Panc1 (cell line): Measurements from ENCODE around the gene EED.

Source experiments
- POLR2AphosphoS5 ChIP-seq: IDR thresholded peaks from 2 replicates; pipeline ENCODE4 v1.6.1; 2012; ENCODE audit warnings: mild to moderate bottlenecking, low read depth, low read length, moderate library complexity
- TF ChIP-seq, protein P1 (sequence below): fragments of 450-650 bp; IDR thresholded peaks from 2 replicates; pipeline ENCODE4 v1.5.1; 2017; ENCODE audit warnings: mild to moderate bottlenecking

DNA sequence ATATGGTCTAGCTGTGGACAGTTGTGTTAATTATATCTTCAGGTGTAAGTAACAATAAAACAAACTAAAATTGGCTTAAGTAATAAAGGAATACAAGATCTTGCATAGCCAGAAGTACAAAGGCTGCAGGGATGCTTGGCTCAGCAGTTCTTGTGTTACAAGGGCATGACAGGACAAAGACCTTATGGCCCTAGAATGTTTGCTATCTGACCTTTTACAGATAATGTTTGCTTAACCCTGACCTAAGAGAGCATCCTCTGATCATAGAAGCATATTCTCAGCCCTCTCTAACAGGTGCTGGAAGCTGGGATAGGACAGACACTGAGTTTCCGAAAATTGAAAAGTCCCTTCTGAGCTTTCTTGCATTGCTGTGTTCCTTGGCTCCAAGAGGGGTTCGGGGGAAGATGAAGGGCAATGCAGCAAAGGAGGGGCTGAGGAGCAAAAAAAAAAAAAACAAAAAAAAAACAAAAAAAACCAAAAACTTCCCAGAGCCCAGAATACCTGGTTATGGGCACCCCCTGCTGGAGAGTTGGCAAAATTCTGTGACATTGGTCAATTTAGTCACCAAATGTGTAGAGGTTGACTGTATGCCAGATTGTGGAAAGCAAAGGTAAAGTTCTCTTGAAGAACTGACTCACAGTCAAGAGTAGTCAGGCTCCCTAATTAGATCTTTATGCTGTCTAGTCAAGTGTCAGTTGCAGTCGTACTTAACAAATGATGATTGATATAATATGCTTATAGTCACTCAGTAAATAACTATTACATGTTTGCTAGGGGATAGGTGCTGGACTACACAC is 47.1 kb downstream of the EED start:
- TF ChIP-seq, protein P1, sequence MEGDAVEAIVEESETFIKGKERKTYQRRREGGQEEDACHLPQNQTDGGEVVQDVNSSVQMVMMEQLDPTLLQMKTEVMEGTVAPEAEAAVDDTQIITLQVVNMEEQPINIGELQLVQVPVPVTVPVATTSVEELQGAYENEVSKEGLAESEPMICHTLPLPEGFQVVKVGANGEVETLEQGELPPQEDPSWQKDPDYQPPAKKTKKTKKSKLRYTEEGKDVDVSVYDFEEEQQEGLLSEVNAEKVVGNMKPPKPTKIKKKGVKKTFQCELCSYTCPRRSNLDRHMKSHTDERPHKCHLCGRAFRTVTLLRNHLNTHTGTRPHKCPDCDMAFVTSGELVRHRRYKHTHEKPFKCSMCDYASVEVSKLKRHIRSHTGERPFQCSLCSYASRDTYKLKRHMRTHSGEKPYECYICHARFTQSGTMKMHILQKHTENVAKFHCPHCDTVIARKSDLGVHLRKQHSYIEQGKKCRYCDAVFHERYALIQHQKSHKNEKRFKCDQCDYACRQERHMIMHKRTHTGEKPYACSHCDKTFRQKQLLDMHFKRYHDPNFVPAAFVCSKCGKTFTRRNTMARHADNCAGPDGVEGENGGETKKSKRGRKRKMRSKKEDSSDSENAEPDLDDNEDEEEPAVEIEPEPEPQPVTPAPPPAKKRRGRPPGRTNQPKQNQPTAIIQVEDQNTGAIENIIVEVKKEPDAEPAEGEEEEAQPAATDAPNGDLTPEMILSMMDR = peak; percentile 91
- TF ChIP-seq POLR2AphosphoS5 = no peak
